ENCODE results near the gene CASZ1. TPM values are rescaled to one million over a fixed set of nuclear protein-coding genes. Genes with fewer than 3 reads are reported as not detected.

Gene CASZ1
- total and polyA plus RNA-seq, 10 of the 15 experiments (the other 5 are each of a cell fraction or from before 2014, with no cell fraction given) = 0.52 to 9.8 (median 3.7) TPM

DNA sequence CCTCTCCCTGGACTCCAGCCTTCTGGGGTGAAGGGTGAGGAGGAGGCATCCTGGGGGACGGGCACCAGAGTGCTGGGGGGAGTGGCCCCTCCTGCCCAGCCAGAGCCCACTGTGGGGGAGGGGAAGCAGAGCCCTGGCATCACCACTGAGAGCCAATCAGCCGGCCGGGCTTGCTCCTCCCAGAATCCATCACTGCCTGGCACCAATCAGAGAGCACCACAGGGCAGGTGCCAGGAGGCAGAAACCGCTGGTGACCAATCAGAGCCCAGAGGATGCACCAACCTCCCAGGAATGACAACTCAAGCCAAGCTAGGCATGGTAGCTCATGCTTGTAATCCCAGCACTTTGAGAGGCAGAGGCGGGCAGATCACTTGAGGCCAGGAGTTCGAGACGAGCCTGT lies 27.9 kb downstream of the CASZ1 start:
- in situ Hi-C loops (cut with MboI) (no loop called here), intact Hi-C loops (cut with micrococcal nuclease; ENCODE audit: unreplicated experiment) (no loop called here)
- FAIRE-seq = no peak
- H3K4me1 ChIP-seq (ENCODE audit: control insufficient read depth, insufficient read depth, low read length) = no peaks in the 10 kb centered on the region
- no peak overlapping the region for H3K4me2 ChIP-seq (ENCODE audit: control insufficient read depth, insufficient read depth)
- peaks cover 2 to 3% of the 10 kb centered on the region in 2 experiments; a peak in 2 of 4 replicates for H3K27me3 ChIP-seq (replicated peaks in 1 of 2; ENCODE audit: control insufficient read depth in 2 of 2, insufficient read depth in 2 of 2, low read length in 1 of 2)
- no peak overlapping the region for H2AFZ ChIP-seq (ENCODE audit: control insufficient read depth, low read depth, low read length)
- CTCF ChIA-PET = no interaction called here
- SMC1A ChIA-PET (ENCODE audit: uncharacterized antibody, unreplicated experiment) = no interaction called here
- no peak overlapping the region for H3K4me3 ChIP-seq
- H4K20me1 ChIP-seq (ENCODE audit: control insufficient read depth, insufficient read depth) = no peaks in the 10 kb centered on the region
- 29% methylated on average over 7 of the region's 7 CpGs for WGBS (ENCODE audit: insufficient coverage, insufficient replicate concordance, low lambda C conversion rate, missing lambda C conversion rate)
- POLR2A ChIA-PET = no interaction called here
- ATAC-seq = no peak
- RAD21 ChIA-PET (ENCODE audit: unreplicated experiment) = no interaction called here
- H3K36me3 ChIP-seq (ENCODE audit: control insufficient read depth in 2 of 2, insufficient read depth in 2 of 2, low read length in 1 of 2) = no peaks in the 10 kb centered on the region
- DNase-seq (ENCODE audit: low read depth, low spot score) = no peak
- no peaks in the 10 kb centered on the region; the same call in 2 of the 3 replicates for H3K9me3 ChIP-seq (replicated peaks; ENCODE audit: control insufficient read depth, insufficient read depth, low read length)
- H3K27ac ChIP-seq (ENCODE audit: control insufficient read depth, insufficient read depth) = no peak overlapping the region
- H3K9ac ChIP-seq (ENCODE audit: control insufficient read depth, insufficient read depth, low read length) = no peak overlapping the region
- no TSS peak for BruUV-seq (replicated peaks)
- H3K79me2 ChIP-seq (ENCODE audit: control insufficient read depth, insufficient read depth, low read length) = no peaks in the 10 kb centered on the region
- TF ChIP-seq, protein P1, sequence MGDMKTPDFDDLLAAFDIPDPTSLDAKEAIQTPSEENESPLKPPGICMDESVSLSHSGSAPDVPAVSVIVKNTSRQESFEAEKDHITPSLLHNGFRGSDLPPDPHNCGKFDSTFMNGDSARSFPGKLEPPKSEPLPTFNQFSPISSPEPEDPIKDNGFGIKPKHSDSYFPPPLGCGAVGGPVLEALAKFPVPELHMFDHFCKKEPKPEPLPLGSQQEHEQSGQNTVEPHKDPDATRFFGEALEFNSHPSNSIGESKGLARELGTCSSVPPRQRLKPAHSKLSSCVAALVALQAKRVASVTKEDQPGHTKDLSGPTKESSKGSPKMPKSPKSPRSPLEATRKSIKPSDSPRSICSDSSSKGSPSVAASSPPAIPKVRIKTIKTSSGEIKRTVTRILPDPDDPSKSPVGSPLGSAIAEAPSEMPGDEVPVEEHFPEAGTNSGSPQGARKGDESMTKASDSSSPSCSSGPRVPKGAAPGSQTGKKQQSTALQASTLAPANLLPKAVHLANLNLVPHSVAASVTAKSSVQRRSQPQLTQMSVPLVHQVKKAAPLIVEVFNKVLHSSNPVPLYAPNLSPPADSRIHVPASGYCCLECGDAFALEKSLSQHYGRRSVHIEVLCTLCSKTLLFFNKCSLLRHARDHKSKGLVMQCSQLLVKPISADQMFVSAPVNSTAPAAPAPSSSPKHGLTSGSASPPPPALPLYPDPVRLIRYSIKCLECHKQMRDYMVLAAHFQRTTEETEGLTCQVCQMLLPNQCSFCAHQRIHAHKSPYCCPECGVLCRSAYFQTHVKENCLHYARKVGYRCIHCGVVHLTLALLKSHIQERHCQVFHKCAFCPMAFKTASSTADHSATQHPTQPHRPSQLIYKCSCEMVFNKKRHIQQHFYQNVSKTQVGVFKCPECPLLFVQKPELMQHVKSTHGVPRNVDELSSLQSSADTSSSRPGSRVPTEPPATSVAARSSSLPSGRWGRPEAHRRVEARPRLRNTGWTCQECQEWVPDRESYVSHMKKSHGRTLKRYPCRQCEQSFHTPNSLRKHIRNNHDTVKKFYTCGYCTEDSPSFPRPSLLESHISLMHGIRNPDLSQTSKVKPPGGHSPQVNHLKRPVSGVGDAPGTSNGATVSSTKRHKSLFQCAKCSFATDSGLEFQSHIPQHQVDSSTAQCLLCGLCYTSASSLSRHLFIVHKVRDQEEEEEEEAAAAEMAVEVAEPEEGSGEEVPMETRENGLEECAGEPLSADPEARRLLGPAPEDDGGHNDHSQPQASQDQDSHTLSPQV (IDR thresholded peaks at IDR 0.05) = no peak
- TF ChIP-seq EED (IDR thresholded peaks at IDR 0.05; ENCODE audit: low read depth) = no peak
- TF ChIP-seq SPI1 (IDR thresholded peaks at IDR 0.05; ENCODE audit: borderline replicate concordance, insufficient read depth, low read depth, low read length) = no peak
- TF ChIP-seq WRNIP1 (IDR thresholded peaks at IDR 0.05; ENCODE audit: borderline replicate concordance, low read depth, low read length) = no peak
- TF ChIP-seq, protein P2, sequence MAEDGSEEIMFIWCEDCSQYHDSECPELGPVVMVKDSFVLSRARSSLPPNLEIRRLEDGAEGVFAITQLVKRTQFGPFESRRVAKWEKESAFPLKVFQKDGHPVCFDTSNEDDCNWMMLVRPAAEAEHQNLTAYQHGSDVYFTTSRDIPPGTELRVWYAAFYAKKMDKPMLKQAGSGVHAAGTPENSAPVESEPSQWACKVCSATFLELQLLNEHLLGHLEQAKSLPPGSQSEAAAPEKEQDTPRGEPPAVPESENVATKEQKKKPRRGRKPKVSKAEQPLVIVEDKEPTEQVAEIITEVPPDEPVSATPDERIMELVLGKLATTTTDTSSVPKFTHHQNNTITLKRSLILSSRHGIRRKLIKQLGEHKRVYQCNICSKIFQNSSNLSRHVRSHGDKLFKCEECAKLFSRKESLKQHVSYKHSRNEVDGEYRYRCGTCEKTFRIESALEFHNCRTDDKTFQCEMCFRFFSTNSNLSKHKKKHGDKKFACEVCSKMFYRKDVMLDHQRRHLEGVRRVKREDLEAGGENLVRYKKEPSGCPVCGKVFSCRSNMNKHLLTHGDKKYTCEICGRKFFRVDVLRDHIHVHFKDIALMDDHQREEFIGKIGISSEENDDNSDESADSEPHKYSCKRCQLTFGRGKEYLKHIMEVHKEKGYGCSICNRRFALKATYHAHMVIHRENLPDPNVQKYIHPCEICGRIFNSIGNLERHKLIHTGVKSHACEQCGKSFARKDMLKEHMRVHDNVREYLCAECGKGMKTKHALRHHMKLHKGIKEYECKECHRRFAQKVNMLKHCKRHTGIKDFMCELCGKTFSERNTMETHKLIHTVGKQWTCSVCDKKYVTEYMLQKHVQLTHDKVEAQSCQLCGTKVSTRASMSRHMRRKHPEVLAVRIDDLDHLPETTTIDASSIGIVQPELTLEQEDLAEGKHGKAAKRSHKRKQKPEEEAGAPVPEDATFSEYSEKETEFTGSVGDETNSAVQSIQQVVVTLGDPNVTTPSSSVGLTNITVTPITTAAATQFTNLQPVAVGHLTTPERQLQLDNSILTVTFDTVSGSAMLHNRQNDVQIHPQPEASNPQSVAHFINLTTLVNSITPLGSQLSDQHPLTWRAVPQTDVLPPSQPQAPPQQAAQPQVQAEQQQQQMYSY (CRISPR knock-in tag; IDR thresholded peaks at IDR 0.05) = no peak
- TF ChIP-seq YBX1 (IDR thresholded peaks at IDR 0.05) = no peak
- no peak for TF ChIP-seq RBBP5 (conservative IDR thresholded peaks at IDR 0.05)
- no peak for TF ChIP-seq EP300 (IDR thresholded peaks at IDR 0.05; ENCODE audit: borderline replicate concordance in 1 of 2, control insufficient read depth in 1 of 2, low read depth in 2 of 2, low read length in 2 of 2)
- no peak for TF ChIP-seq KAT2A (conservative IDR thresholded peaks at IDR 0.05; ENCODE audit: control insufficient read depth, low read depth, low read length)
- no peak for TF ChIP-seq JUNB (IDR thresholded peaks at IDR 0.05)
- TF ChIP-seq CBFB (IDR thresholded peaks at IDR 0.05; ENCODE audit: low read depth) = no peak
- no peak for TF ChIP-seq CEBPB (IDR thresholded peaks at IDR 0.05; ENCODE audit: borderline replicate concordance in 1 of 2, low read depth in 2 of 2, low read length in 2 of 2)
- no peak for TF ChIP-seq TBL1XR1 (IDR thresholded peaks at IDR 0.05; ENCODE audit: low read depth, low read length)
- TF ChIP-seq SMARCA5 (IDR thresholded peaks at IDR 0.05) = no peak
- TF ChIP-seq HSF1 (IDR thresholded peaks at IDR 0.05; ENCODE audit: low read depth, low read length) = no peak
- no peak for TF ChIP-seq RFX5 (IDR thresholded peaks at IDR 0.05; ENCODE audit: low read depth, low read length)
- TF ChIP-seq SMAD1 (IDR thresholded peaks at IDR 0.05; ENCODE audit: low read depth, partially characterized antibody) = no peak
